ENCODE data around the gene HPS6.

Gene HPS6

GRCh38 chr10:102068216-102068615 lies 3.1 kb downstream of the HPS6 start:
- DNase-seq (ENCODE audit: low spot score), result no peak

- DNase-seq (ENCODE audit: low spot score), result no peak
Observed at GRCh38 chr10:102069071-102069470, 3.9 kb downstream of the HPS6 start.

- peak; percentile 77 for DNase-seq (ENCODE audit: low spot score)
Observed at GRCh38 chr10:102072673-102073527, 7.8 kb downstream of the HPS6 start.

GRCh38 chr10:102083541-102083940 lies 18.4 kb downstream of the HPS6 start:
- no peak for DNase-seq (ENCODE audit: low spot score)

- DNase-seq (ENCODE audit: low spot score), result no peak
Observed at GRCh38 chr10:102085336-102085735, 20.2 kb downstream of the HPS6 start.

- DNase-seq (ENCODE audit: low spot score), result no peak
Observed at GRCh38 chr10:102086196-102086595, 21.0 kb downstream of the HPS6 start.

- DNase-seq (ENCODE audit: low spot score), result no peak
Observed at GRCh38 chr10:102090772-102091171, 25.6 kb downstream of the HPS6 start.

GRCh38 chr10:102096449-102096848 lies 31.3 kb downstream of the HPS6 start:
- DNase-seq (ENCODE audit: low spot score), result no peak

GRCh38 chr10:102101152-102101551 lies 36.0 kb downstream of the HPS6 start:
- no peak for DNase-seq (ENCODE audit: low spot score)

- no peak for DNase-seq (ENCODE audit: low spot score)
Observed at GRCh38 chr10:102102421-102102820, 37.3 kb downstream of the HPS6 start.

GRCh38 chr10:102106998-102107397 lies 41.8 kb downstream of the HPS6 start:
- no peak for DNase-seq (ENCODE audit: low spot score)

GRCh38 chr10:102109166-102110116 lies 44.3 kb downstream of the HPS6 start:
- no peak for DNase-seq (ENCODE audit: low spot score)

- no peak for DNase-seq (ENCODE audit: low spot score)
Observed at GRCh38 chr10:102111276-102111675, 46.1 kb downstream of the HPS6 start.

GRCh38 chr10:102112210-102112817 lies 47.2 kb downstream of the HPS6 start:
- peak; percentile 44 for DNase-seq (ENCODE audit: low spot score)

- DNase-seq (ENCODE audit: low spot score), result no peak
Observed at GRCh38 chr10:102113261-102113955, 48.3 kb downstream of the HPS6 start.

- DNase-seq (ENCODE audit: low spot score), result no peak
Observed at GRCh38 chr10:102113956-102114857, 49.1 kb downstream of the HPS6 start.

GRCh38 chr10:102114861-102115618 lies 49.9 kb downstream of the HPS6 start:
- peak; percentile 85 for DNase-seq (ENCODE audit: low spot score)

- no peak for DNase-seq (ENCODE audit: low spot score)
Observed at GRCh38 chr10:102115775-102116174, 50.6 kb downstream of the HPS6 start.

- DNase-seq (ENCODE audit: low spot score), result no peak
Observed at GRCh38 chr10:102116656-102117055, 51.5 kb downstream of the HPS6 start.
